Neural progenitor cell (in vitro differentiated cells): ENCODE data around the gene JAKMIP3. TPM values are rescaled to one million over a fixed set of nuclear protein-coding genes. Genes with fewer than 3 reads are reported as not detected.

Experiments
- DNase-seq: peaks from one replicate; pipeline ENCODE4 v3.0.0-alpha.2; 2016; ENCODE audit warnings: low spot score
- H2AFZ ChIP-seq: fragments of 200-600 bp; sonication (generic); replicated peaks from 2 replicates; pipeline ENCODE4 v1.6.1; 2016; ENCODE audit warnings: antibody characterized with exemption
- H3F3A ChIP-seq: fragments of 200-600 bp; sonication (generic); 2 replicates; pipeline ENCODE4 v1.6.1; 2016; ENCODE audit warnings: antibody characterized with exemption, low read depth
- H3K27ac ChIP-seq: fragments of 200-600 bp; sonication (generic); 2 replicates; pipeline ENCODE4 v1.5.1; 2016; ENCODE audit warnings: mild to moderate bottlenecking
- H3K27me3 ChIP-seq: fragments of 200-600 bp; sonication (generic); 2 replicates; pipeline ENCODE4 v1.6.1; 2016; ENCODE audit warnings: mild to moderate bottlenecking, moderate library complexity
- H3K36me3 ChIP-seq: fragments of 200-600 bp; sonication (generic); 2 replicates; pipeline ENCODE4 v1.5.1; 2016
- H3K4me1 ChIP-seq: fragments of 200-600 bp; sonication (generic); 2 replicates; pipeline ENCODE4 v1.6.1; 2016; ENCODE audit warnings: mixed run types
- H3K4me2 ChIP-seq: fragments of 200-600 bp; sonication (generic); 2 replicates; pipeline ENCODE4 v1.6.1; 2016
- H3K4me3 ChIP-seq: fragments of 200-600 bp; sonication (generic); 2 replicates; pipeline ENCODE4 v1.5.1; 2016
- H3K79me2 ChIP-seq: fragments of 200-600 bp; sonication (generic); 2 replicates; pipeline ENCODE4 v1.6.1; 2016; ENCODE audit warnings: low read depth
- H3K9ac ChIP-seq: fragments of 200-600 bp; sonication (generic); 2 replicates; pipeline ENCODE4 v1.6.1; 2016
- H3K9me3 ChIP-seq: fragments of 200-600 bp; sonication (generic); 2 replicates; pipeline ENCODE4 v1.5.1; 2016; ENCODE audit warnings: low read depth
- H4K20me1 ChIP-seq: fragments of 200-600 bp; sonication (generic); 2 replicates; pipeline ENCODE4 v1.6.1; 2016; ENCODE audit warnings: low read depth
- H3K27ac Mint-ChIP-seq: 3 replicates; pipeline ENCODE4 v1.8.0; 2021; ENCODE audit warnings: mixed read lengths
- H3K27me3 Mint-ChIP-seq: 2 replicates; pipeline ENCODE4 v1.8.0; 2022; ENCODE audit warnings: low read depth, mild to moderate bottlenecking, inconsistent platforms, moderate library complexity, mixed read lengths; ENCODE audit not compliant: insufficient read depth
- H3K36me3 Mint-ChIP-seq: 3 replicates; pipeline ENCODE4 v1.8.0; 2021; ENCODE audit warnings: mixed read lengths
- H3K4me1 Mint-ChIP-seq: 3 replicates; pipeline ENCODE4 v1.8.0; 2021; ENCODE audit warnings: mixed read lengths
- H3K4me3 Mint-ChIP-seq: 3 replicates; pipeline ENCODE4 v1.8.0; 2021; ENCODE audit warnings: mild to moderate bottlenecking, moderate library complexity, mixed read lengths
- H3K9me3 Mint-ChIP-seq: 3 replicates; pipeline ENCODE4 v1.8.0; 2020; ENCODE audit warnings: mixed read lengths
- CTCF ChIP-seq: fragments of 200-600 bp; sonication (generic); IDR thresholded peaks from 2 replicates; pipeline ENCODE4 v1.5.1; 2017; ENCODE audit warnings: antibody characterized with exemption, mild to moderate bottlenecking
- EZH2 ChIP-seq: fragments of 200-600 bp; sonication (generic); IDR thresholded peaks from 2 replicates; pipeline ENCODE4 v1.6.1; 2017; ENCODE audit warnings: antibody characterized with exemption, mild to moderate bottlenecking, moderate library complexity
- EZH2phosphoT487 ChIP-seq: fragments of 200-600 bp; sonication (generic); IDR thresholded peaks from 2 replicates; pipeline ENCODE4 v1.6.1; 2017; ENCODE audit warnings: antibody characterized with exemption
- total RNA-seq: library from RNA; depleted of rRNA; stranded (reverse); fragments of >200 nt; gene quantifications from 2 replicates; pipeline ENCODE4 v1.2.3, GENCODE V29; 2015; ENCODE audit warnings: low replicate concordance

Gene JAKMIP3
- total RNA-seq, 1 donor from 2014 or later: 0.37 TPM

- no peak for DNase-seq
- no peak overlapping the region for H3K4me2 ChIP-seq
- H3K4me1 ChIP-seq: no peaks in the 10 kb centered on the region
- Mint-ChIP-seq H3K36me3 (no peaks in the 10 kb centered on the region), H3K4me1 (no peaks in the 10 kb centered on the region), H3K27me3 (peaks cover 11% of the 10 kb centered on the region), H3K4me3 (no peak overlapping the region), H3K27ac (no peak overlapping the region), H3K9me3 (peaks cover 20% of the 10 kb centered on the region)
- H3K36me3 ChIP-seq: no peaks in the 10 kb centered on the region
- TF ChIP-seq EZH2: no peak
- no peak for TF ChIP-seq EZH2phosphoT487
- TF ChIP-seq CTCF: no peak
- no peak overlapping the region for H3K4me3 ChIP-seq
- no peak overlapping the region for H3K9ac ChIP-seq
- no peak overlapping the region for H2AFZ ChIP-seq
- H3K27ac ChIP-seq: no peak overlapping the region
- H3K79me2 ChIP-seq: no peaks in the 10 kb centered on the region
- H4K20me1 ChIP-seq: peaks cover 6% of the 10 kb centered on the region
- no peaks in the 10 kb centered on the region for H3K27me3 ChIP-seq
- H3F3A ChIP-seq: no peaks in the 10 kb centered on the region
- H3K9me3 ChIP-seq: peaks cover 10% of the 10 kb centered on the region
These were observed 10.1 kb upstream of the JAKMIP3 start for GRCh38 chr10:132055616-132056015.

- Histone ChIP-seq H3F3A (no peaks in the 10 kb centered on the region), H3K27ac (no peak overlapping the region), H3K9ac (no peak overlapping the region), H3K36me3 (no peaks in the 10 kb centered on the region), H3K4me2 (no peak overlapping the region), H3K27me3 (no peaks in the 10 kb centered on the region), H3K79me2 (no peaks in the 10 kb centered on the region), H3K9me3 (peaks cover 8% of the 10 kb centered on the region), H4K20me1 (peaks cover 6% of the 10 kb centered on the region), H3K4me1 (no peaks in the 10 kb centered on the region), H3K4me3 (no peak overlapping the region), H2AFZ (no peak overlapping the region)
- H3K4me1 Mint-ChIP-seq: no peaks in the 10 kb centered on the region
- no peak overlapping the region for H3K27ac Mint-ChIP-seq
- peaks cover 20% of the 10 kb centered on the region for H3K9me3 Mint-ChIP-seq
- TF ChIP-seq EZH2 (no peak), EZH2phosphoT487 (no peak), CTCF (no peak)
- no peak overlapping the region for H3K4me3 Mint-ChIP-seq
- peaks cover 11% of the 10 kb centered on the region for H3K27me3 Mint-ChIP-seq
- no peak for DNase-seq
- no peaks in the 10 kb centered on the region for H3K36me3 Mint-ChIP-seq
These were observed 9.1 kb upstream of the JAKMIP3 start for GRCh38 chr10:132056663-132057062.

GRCh38 chr10:132057191-132057681 is 8.5 kb upstream of the JAKMIP3 start:
- Histone ChIP-seq H3K9ac (no peak overlapping the region), H3K79me2 (no peaks in the 10 kb centered on the region), H4K20me1 (peaks cover 6% of the 10 kb centered on the region), H3K27me3 (no peaks in the 10 kb centered on the region), H3K4me1 (no peaks in the 10 kb centered on the region), H3K4me2 (no peak overlapping the region), H2AFZ (no peak overlapping the region), H3F3A (no peaks in the 10 kb centered on the region), H3K27ac (no peak overlapping the region), H3K4me3 (no peak overlapping the region), H3K36me3 (no peaks in the 10 kb centered on the region), H3K9me3 (peaks cover 3% of the 10 kb centered on the region)
- Mint-ChIP-seq H3K27me3 (peaks cover 11% of the 10 kb centered on the region), H3K4me3 (no peak overlapping the region), H3K9me3 (peaks cover 18% of the 10 kb centered on the region), H3K27ac (peak overlapping the region; percentile 69), H3K36me3 (no peaks in the 10 kb centered on the region), H3K4me1 (no peaks in the 10 kb centered on the region)
- TF ChIP-seq EZH2phosphoT487 (no peak), CTCF (no peak), EZH2 (no peak)
- DNase-seq: no peak
